Adrenal gland (tissue), 12 donors: ENCODE measurements around the gene TMEM116. TPM values are rescaled to one million over a fixed set of nuclear protein-coding genes. Genes with fewer than 3 reads are reported as not detected.
"Not testable (repeated sequence)": the region's sequence is repeated elsewhere in the genome, so short reads cannot be mapped to it uniquely, and the experiment has no call there.

Experiments used
- DNase-seq, 7 donors: peaks; one replicate each; pipeline ENCODE4 v3.0.0-alpha.2; 2019 to 2020
- H3K27ac ChIP-seq, 5 donors: fragments of 200-600 bp; sonication (generic) in 4 of 5; 1 replicate in 3 of 5; 2 replicates in 2 of 5; pipeline versions ENCODE4 v1.5.1 to v1.8.0; 2016 to 2020; ENCODE audit warnings: mild to moderate bottlenecking in 1 of 5
- H3K27me3 ChIP-seq: fragments of 200-600 bp; 2 replicates; pipeline ENCODE4 v1.8.0; 2021
- H3K36me3 ChIP-seq, 2 donors: fragments of 200-600 bp; replicated peaks in 1 of 2; 1 replicate in 1 of 2; 2 replicates in 1 of 2; pipeline versions ENCODE4 v1.5.1 to v1.8.0; 2018 to 2022
- H3K4me1 ChIP-seq, 2 donors: fragments of 200-600 bp; replicated peaks in 1 of 2; 1 replicate in 1 of 2; 2 replicates in 1 of 2; pipeline versions ENCODE4 v1.5.1 to v1.8.0; 2018 to 2021
- H3K4me3 ChIP-seq, 4 donors: fragments of 200-600 bp; sonication (generic) in 3 of 4; one replicate each; pipeline ENCODE4 v1.5.1; 2016 to 2018
- H3K9me3 ChIP-seq, 3 donors: fragments of 200-600 bp; sonication (generic) in 1 of 3; replicated peaks in 1 of 3; 1 replicate in 2 of 3; 2 replicates in 1 of 3; pipeline versions ENCODE4 v1.5.1 to v1.8.0; 2016 to 2021
- POLR2A ChIP-seq, 2 donors: fragments of 450-650 bp; IDR thresholded peaks; one replicate each; pipeline ENCODE4 v1.6.1; 2017; ENCODE audit warnings: antibody characterized with exemption in 2 of 2, mild to moderate bottlenecking in 2 of 2, moderate library complexity in 1 of 2
- WGBS, 4 donors: extraction: QIAGEN DNeasy Blood & Tissue Kit in 2 of 4; methylation state at CpG; one replicate each; pipeline versions ENCODE4 v1.1.5 to v1.1.7; 2013 to 2017; 5-methylcytosine and 5-hydroxymethylcytosine counted together
- intact Hi-C, 2 donors: fragments of 100-400 bp; cut with DNase I; formaldehyde crosslinking; loops; one replicate each; pipeline versions ENCODE4 v1.14.1 to v1.15.0; 2022 to 2023
- polyA plus RNA-seq, 3 donors: library from polyadenylated mRNA; stranded (reverse); fragments of 200-250 nt in 2 of 3; fragments of 350-450 nt in 1 of 3; fragmentation: Illumina TruSeq in 1 of 3; extraction: RNeasy Lipid Tissue Mini Kit (QIAGEN cat#74804) in 1 of 3; gene quantifications; one replicate each; pipeline ENCODE4 v1.2.3, GENCODE V29; 2013 to 2014
- total RNA-seq, 9 donors: library from RNA; depleted of rRNA in 4 of 9; stranded (reverse); fragments of >200 nt in 4 of 9; fragments of 120-200 nt in 1 of 9; fragmentation: NEBNext Ultra II Directional in 1 of 9; extraction: Animal tissue kit (Norgen Biotek cat#: 25700) in 1 of 9; gene quantifications; one replicate each; pipeline versions ENCODE4 v1.1.0 to v1.2.4, GENCODE V29; 2013 to 2023
- TF ChIP-seq, protein P1 (sequence below), 6 experiments: fragments of 450-650 bp in 4 of 6; fragments of 200-600 bp in 2 of 6; sonication (generic) in 1 of 6; IDR thresholded peaks; 1 replicate in 5 of 6; 2 replicates in 1 of 6; pipeline versions ENCODE4 v1.5.1 to v1.8.0; 2016 to 2021; ENCODE audit warnings: antibody characterized with exemption in 6 of 6, mild to moderate bottlenecking in 2 of 6, moderate library complexity in 1 of 6
- donor health status: healthy with polysubstance abuse.
- donor health status: Bipolar disorder and iron deficiency.
- donor health status: DM: yes; HTN: yes; CAD: no.
- donor health status: DM: no; HTN: no; CAD: no.
- donor health status: DM: no; HTN: no; CAD: no.
- donor health status: DM: yes; HTN: yes; CAD: no.

TMEM116 gene
- total and polyA plus RNA-seq, 12 donors = 6.3 to 32.4 (median 18.8) TPM

DNA sequence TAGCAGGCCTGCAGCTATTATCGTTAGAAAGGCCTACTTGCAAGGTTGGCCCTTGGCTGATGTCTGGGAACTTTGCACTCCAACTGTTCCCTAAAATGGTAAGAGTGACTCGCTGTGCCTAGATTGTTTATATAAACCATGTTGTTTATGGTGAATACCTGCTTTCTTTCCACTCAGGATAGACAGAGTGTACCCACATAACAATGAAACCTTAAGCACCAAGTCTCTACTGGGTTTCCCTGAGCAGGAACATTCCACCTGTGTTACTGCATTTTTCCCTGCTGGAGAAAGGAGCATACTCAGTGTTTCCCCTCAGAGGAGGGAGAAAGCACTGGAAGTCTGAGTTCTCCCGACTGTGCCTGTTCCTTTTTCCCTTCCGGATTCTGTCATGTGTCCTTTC, 33.0 kb upstream of the TMEM116 start:
- no peak overlapping the region for H3K4me3 ChIP-seq
- WGBS, 4 donors = 79 to 82% (median 79%) methylated on average over 4 of the region's 4 CpGs
- no peaks in the 10 kb centered on the region for H3K9me3 ChIP-seq
- H3K27me3 ChIP-seq = no peaks in the 10 kb centered on the region
- no peak for TF ChIP-seq POLR2A (IDR thresholded peaks at IDR 0.05)
- TF ChIP-seq, protein P1, sequence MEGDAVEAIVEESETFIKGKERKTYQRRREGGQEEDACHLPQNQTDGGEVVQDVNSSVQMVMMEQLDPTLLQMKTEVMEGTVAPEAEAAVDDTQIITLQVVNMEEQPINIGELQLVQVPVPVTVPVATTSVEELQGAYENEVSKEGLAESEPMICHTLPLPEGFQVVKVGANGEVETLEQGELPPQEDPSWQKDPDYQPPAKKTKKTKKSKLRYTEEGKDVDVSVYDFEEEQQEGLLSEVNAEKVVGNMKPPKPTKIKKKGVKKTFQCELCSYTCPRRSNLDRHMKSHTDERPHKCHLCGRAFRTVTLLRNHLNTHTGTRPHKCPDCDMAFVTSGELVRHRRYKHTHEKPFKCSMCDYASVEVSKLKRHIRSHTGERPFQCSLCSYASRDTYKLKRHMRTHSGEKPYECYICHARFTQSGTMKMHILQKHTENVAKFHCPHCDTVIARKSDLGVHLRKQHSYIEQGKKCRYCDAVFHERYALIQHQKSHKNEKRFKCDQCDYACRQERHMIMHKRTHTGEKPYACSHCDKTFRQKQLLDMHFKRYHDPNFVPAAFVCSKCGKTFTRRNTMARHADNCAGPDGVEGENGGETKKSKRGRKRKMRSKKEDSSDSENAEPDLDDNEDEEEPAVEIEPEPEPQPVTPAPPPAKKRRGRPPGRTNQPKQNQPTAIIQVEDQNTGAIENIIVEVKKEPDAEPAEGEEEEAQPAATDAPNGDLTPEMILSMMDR (IDR thresholded peaks at IDR 0.05) = no peak
- H3K27ac ChIP-seq = no peak overlapping the region
- peaks cover 0 to 8% of the 10 kb centered on the region in 2 donors for H3K4me1 ChIP-seq
- no peak for DNase-seq
- intact Hi-C loops = no loop called here
- H3K36me3 ChIP-seq = peaks cover 0 to 73% of the 10 kb centered on the region in 2 donors

DNA sequence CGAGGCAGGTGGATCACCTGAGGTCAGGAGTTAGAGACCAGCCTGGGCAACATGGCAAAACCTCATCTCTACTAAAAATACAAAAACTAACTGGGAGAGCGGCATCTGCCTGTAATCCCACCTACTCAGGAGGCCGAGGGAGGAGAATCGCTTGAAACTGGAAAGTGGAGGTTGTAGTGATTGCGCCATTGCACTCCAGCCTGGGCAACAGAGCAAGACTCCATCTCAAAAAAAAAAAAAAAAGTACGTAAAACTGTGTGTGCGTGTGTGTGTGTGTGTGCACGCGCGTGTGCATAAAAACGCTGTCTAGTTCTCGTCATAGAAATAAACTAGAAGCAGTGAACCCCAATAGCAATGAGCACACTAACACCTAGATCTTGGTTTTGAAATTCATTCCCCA, 23.6 kb upstream of the TMEM116 start:
- DNase-seq, H3K4me1 ChIP-seq, H3K4me3 ChIP-seq, intact Hi-C loops, H3K27ac ChIP-seq, H3K27me3 ChIP-seq, H3K9me3 ChIP-seq: not testable (repeated sequence)
- WGBS, 4 donors = 93 to 95% (median 93%) methylated on average over 12 of the region's 12 CpGs
- peaks cover 0 to 75% of the 10 kb centered on the region in 2 donors for H3K36me3 ChIP-seq

DNA sequence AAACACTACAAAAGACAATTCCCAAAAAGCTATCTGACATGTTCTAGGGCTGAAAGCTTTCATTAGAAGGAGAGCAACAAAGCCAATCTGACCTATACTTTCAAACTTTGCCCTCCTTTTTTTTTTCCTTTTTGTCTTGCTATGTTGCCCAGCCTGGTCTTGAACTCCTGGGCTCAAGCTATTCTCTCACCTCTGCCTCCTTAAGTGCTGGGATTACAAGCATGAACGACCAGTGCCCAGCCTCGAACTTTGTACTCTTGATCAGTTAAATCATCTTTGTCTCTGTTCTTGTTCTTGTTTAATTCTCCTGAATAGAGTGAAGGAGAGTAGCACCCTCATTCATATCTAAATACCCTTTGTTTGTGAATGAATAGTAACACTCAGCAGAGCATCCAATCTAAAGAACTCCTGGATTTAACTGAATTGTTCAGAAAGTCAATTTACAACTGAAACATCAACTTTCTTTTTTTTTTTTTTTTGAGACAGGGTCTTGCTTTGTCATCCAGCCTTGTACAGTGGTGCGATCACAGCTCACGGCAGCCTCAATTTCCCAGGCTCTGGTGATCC, 22.3 kb upstream of the TMEM116 start:
- 89 to 96% (median 91%) methylated on average over 4 of the region's 4 CpGs for WGBS, 4 donors
- H3K27me3 ChIP-seq = no peaks in the 10 kb centered on the region
- no peak overlapping the region for H3K4me3 ChIP-seq
- H3K36me3 ChIP-seq = peaks cover 0 to 72% of the 10 kb centered on the region in 2 donors
- no peak for TF ChIP-seq POLR2A (IDR thresholded peaks at IDR 0.05)
- TF ChIP-seq, protein P1 (IDR thresholded peaks at IDR 0.05) = no peak
- no peak for DNase-seq
- H3K4me1 ChIP-seq = peaks cover 3 to 18% of the 10 kb centered on the region in 2 donors
- H3K27ac ChIP-seq = no peak overlapping the region
- intact Hi-C loops = no loop called here
- no peaks in the 10 kb centered on the region for H3K9me3 ChIP-seq

DNA sequence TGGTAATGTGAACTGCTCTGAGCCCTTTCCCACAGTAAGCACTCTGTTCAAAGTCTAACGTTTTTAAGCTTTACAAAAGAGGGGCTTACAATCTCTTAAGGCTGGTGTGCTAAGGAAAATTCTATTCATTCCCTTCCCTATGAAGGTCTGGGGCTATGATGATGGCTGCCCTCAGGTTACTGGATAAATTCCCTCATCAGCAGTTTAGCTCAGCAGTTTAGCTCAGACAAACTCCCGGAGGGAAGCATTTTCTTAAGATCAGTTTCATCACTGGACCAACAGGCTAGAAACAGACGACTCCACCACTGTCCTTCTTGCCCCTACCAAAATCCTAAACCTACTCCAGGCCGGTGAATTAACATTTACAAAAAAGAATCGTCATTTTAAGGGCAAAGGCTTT, 19.3 kb upstream of the TMEM116 start:
- peaks cover 3 to 18% of the 10 kb centered on the region in 2 donors for H3K4me1 ChIP-seq
- no peak overlapping the region for H3K27ac ChIP-seq
- H3K36me3 ChIP-seq = peaks cover 0 to 51% of the 10 kb centered on the region in 2 donors
- no peaks in the 10 kb centered on the region for H3K9me3 ChIP-seq
- H3K27me3 ChIP-seq = no peaks in the 10 kb centered on the region
- intact Hi-C loops = no loop called here
- no peak for DNase-seq
- H3K4me3 ChIP-seq = no peak overlapping the region
- TF ChIP-seq, protein P1 (IDR thresholded peaks at IDR 0.05) = no peak
- TF ChIP-seq POLR2A (IDR thresholded peaks at IDR 0.05) = no peak
- 90 to 96% (median 92%) methylated on average over 5 of the region's 5 CpGs for WGBS, 4 donors

DNA sequence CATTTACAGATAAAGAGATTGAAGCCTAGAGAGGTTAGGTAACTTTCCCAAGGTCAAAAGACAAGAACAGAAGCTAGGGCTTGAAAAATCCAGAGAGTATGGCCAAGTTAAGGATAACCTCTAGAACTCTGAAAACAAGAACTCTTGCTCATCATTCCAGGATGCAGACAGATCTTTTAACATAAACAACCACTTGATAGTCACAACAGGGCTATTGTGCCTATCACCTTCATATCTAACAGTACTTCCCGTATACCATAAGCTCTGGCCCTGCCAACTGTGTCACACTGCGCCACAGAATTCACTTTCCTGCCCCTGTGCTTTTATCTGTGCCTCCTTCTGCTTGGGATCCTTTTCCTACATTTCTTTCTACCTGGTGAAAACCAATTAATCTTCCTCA, 18.5 kb upstream of the TMEM116 start:
- Histone ChIP-seq H3K27me3 (no peaks in the 10 kb centered on the region), H3K27ac (peak overlapping the region in 3 of 5 donors; percentile 18 to 68 (median 60)), H3K4me1 (peaks cover 3 to 18% of the 10 kb centered on the region in 2 donors), H3K4me3 (no peak overlapping the region), H3K9me3 (no peaks in the 10 kb centered on the region), H3K36me3 (peaks cover 0 to 46% of the 10 kb centered on the region in 2 donors)
- TF ChIP-seq POLR2A (IDR thresholded peaks at IDR 0.05) = no peak
- TF ChIP-seq, protein P1 (IDR thresholded peaks at IDR 0.05) = no peak
- WGBS, 4 donors = 77 to 85% (median 80%) methylated on average over 2 of the region's 2 CpGs
- intact Hi-C loops = no loop called here
- DNase-seq = no peak
